Stimulated activated CD4-positive, alpha-beta T cell treated with anti-CD3 and anti-CD28 coated beads, Interleukin-4, amount 100 ng/mL, for 24 hours (primary cell): ENCODE data around the gene SC5D.

Experiments used
- DNase-seq: peaks from one replicate; pipeline ENCODE4 v3.0.0-alpha.2; 2020

The SC5D gene

GRCh38 chr11:121330614-121331435, 38.3 kb downstream of the SC5D start:
- DNase-seq = no peak

DNA sequence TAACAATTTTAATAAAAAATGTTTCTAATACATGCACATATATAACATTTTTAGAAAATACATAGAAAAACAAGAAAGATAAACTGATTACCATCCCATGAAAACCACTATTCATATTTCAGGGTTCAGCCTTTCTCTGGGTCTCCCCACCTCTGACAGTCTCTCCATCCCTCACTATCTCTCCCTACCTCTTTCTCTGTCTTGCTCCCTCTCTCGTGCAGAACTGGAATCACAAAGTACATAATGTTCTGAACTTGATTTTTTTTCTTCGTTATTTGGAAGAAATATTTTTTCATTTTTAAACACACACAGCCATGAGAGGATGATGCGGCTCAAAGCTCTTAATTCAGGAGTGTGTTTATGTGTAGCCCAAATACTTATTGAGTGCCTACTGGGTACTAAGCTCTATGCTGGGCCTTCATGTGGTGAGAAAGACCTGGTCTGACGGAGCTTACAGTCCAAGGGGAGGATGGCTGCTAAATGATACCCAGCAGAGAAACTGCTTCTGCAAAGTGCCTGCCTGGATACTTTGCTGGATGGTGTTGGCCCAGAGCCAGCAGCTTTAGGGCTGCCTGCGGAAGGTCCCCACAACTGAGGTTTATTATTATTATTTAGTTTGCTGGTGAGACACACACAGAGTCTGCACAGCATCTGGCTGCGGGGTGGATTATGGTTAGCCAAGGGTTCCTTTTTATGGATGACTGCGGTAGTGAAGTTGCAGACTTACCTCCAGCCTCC, 42.6 kb downstream of the SC5D start:
- DNase-seq = no peak

GRCh38 chr11:121336279-121336937, 43.8 kb downstream of the SC5D start:
- DNase-seq = no peak

DNA sequence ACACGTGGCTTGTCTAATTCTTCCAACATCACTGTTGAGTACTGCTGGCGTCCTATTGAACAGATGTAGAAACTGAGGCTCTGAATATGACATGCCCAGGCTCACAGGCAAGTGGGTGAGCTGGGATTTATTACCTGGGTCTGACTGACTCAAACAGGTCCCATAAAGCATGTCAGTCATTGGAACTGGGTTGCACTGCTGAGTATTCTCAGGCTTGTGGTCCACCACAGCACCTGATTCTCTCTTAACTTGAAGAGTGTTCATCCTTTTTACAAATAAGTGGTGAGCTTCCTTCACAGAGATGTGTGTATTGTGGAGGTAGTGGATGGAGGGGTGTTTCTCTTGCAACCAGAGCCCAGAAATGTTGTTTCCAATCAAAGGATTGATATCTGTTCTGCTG, 44.5 kb downstream of the SC5D start:
- no peak for DNase-seq

DNA sequence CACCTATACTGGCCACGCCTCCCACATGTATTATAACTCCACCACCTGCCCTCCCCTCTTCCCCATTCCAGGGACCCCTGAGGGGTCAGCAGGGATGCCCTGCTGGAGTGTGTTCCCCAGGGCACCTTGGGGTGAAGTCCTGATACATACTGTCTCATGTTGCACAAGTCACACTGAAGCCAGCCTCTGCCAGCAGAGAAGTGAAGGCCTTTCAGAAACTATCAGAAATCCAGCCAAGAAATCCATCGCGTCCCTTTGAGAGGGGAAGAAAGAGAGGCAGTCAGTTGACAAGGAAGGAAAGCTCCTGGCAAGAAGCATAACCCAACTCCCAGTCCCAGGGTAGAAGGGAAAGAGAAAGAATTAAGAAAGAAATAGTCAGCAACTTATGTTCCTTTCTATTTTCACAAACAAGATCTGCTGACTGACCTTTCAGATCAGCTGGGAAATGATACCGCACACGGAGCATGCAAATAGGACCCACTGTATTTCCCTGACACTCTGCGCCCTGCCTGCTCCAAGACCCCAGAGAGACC, 45.2 kb downstream of the SC5D start:
- DNase-seq = no peak

DNA sequence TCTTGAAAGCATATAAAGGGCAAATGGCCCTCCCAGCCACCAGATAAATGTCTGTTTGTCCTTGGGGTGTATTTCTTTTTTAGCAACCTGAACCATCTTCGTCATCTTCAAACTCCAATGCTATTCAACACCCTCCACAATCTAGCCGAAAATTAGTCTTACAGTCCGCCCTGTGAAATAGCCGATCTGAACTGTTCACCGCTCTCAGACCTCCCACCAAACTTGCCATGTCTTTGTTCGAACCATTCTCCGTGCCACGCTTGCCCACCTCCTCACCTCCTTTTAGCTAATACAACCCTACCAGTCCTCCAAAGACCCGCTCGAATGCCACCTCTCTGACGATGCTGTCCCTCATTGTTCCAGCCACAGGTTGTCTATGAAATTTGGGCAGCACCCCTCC, 46.0 kb downstream of the SC5D start:
- DNase-seq = no peak

DNA sequence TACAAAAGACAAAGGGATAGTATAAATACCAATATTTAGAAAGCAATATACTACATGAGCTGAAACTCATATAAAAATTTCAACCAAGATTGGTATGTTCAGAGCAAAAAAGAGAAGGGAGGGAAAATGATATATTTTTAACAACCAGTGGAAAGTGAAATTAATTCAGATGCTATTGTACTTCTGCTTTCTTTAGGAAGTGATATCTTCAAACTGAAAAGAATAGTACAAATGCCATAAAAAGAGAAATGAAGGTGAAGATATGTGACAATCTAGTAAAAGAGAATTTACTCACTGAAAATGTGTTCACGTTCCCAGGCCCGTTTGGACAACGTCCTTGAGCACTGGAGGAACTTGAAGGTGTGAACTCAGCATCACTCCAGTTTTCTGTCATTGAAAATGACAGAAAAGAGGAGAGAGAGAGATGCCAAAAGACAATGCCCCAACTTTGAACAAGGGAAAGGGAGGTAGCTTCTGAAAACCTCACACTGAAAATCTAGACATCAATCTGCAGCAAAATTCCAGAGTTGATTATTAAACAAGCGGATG, 47.5 kb downstream of the SC5D start:
- no peak for DNase-seq

- DNase-seq = no peak
Measured at GRCh38 chr11:121341609-121342008, 49.0 kb downstream of the SC5D start.

DNA sequence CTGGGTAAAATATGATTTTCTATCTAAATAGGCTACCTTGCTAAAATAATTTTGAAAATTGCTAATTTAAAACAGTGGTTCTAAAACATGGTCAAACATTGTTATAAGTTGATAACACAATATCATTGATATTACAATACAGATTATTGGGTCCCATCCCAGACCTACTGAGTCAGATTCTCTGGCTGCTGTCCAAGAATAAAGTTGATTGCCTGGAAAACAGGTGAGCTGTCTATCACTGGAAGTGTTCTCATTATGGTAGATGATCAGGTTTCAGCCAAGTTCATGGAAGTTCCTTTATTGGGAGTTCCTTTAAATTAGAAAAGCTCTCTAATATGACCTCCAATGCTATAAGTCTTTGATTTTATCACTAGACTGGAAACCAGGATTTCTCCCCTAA, 52.3 kb downstream of the SC5D start:
- no peak for DNase-seq

- DNase-seq = no peak
Measured at GRCh38 chr11:121347094-121347493, 54.5 kb downstream of the SC5D start.

DNA sequence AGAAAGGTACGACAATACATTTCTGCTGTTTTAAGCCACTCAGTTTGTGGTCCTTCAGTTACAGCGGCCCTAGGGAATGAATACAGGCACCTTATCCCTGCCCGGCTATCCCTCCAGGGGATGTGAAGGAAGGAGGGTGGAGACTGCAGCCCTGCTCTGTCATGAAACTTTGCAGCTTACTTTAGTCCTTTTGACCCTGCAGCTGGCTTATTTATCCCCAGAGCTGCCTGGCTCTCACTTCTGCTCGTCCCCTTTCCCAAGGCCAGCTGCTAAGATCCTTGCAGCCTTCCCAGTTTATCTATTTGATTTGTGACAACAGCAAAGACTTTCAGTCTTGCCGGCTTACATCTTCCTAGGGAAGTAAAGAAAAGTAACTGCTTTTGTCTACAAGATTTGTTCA, 55.2 kb downstream of the SC5D start:
- DNase-seq = no peak

DNA sequence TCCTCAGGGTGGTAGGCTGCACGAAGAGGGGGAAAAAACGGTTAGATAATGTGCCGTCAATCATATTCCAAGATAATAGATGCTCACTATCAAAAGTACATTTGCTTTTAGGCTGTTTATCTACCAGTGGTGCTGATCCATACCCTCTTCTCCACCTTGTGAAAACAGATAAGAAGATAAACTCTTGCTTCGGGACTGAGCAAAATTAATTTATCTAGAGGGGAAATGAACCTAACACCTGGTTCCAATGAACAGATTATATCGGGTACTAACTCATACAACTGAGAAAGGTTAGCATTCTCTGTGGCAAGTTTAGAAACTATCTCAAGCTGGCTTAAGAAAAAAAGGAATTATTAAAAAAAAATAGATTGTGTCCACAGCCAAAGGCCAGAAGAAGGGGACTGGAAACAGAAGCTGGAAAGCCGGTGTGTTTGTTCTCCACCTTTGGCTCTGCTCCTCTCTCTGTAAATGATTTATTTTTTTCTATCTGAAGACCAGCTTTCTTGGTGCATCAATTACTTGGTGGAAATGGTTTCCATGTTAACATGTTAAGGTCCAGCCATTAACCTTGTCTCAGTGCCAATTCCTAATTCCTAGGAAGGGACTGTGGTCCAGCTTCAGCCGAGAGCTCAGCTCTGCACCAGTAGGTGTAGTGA, 55.8 kb downstream of the SC5D start:
- DNase-seq = no peak

DNA sequence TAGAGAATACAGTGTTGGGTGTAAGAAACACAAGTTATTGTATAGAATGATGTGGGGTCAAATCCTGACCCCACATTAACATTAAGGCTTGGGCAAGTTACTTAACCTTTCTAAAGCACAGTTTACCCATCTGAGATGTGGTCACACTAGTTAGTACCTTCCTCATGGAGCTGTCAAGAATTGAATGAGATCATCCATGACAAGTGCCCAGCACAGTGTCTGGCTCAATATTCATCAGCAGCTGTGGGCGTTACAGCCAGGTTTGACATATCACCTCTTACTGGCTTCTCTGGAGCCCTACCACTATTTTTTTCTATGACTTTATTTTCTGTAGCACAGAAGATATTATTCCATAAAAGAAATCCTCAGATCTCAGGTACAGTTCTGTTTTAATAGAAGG, 57.2 kb downstream of the SC5D start:
- DNase-seq = no peak

- DNase-seq = no peak
Measured at GRCh38 chr11:121350314-121351082, 57.9 kb downstream of the SC5D start.

- DNase-seq = no peak
Measured at GRCh38 chr11:121351083-121351630, 58.6 kb downstream of the SC5D start.

- DNase-seq = no peak
Measured at GRCh38 chr11:121352251-121352891, 59.8 kb downstream of the SC5D start.

DNA sequence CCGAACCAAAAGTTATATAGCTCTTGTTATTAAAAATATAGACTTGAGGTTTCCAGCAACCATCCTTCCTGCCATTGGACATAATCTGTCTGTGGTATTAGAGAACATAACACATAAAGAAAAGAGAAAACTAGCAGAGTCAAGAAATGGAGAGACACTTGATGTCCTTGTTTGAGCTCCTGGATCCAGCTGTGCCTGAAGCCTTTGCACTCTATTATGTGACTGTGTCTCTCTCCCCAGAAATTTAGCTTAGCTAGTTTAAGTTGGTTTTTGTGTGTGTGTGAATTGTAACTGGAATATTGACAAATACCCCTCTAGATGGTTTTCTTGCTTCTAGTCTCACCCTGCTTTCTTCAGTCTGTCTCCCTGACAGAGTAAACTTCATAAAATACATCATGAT, 61.6 kb downstream of the SC5D start:
- no peak for DNase-seq

DNA sequence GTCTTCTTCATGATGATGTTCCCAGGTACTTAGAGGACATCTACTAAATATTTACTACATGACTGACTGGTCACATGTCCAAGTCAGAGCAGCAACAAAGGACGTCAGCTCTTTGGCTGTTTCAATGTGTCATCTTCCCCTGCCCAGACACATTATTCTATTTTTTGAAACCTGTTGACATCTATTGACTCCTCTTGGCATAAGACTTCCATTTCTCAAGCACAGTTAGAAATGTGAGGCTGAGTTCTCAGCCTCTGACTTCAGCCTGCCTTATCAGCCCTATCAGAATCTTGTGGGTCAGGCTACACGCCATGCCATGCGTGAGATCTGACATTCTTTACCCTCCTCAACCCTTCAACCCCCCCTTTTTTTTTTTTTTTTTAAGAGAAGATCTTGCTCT, 63.8 kb downstream of the SC5D start:
- no peak for DNase-seq
